Prostate gland (tissue), 2 donors: Measurements from ENCODE around the gene PCDHB11. TPM values are rescaled to one million over a fixed set of nuclear protein-coding genes. Genes with fewer than 3 reads are reported as not detected.
"Not testable (repeated sequence)": the region's sequence is repeated elsewhere in the genome, so short reads cannot be mapped to it uniquely, and the experiment has no call there.

Experiments
- DNase-seq: peaks from one replicate; pipeline ENCODE4 v3.0.0-alpha.2; 2019; ENCODE audit warnings: low spot score
- H3K27ac ChIP-seq, 2 donors: fragments of 200-600 bp; sonication (generic); 2 replicates each; pipeline ENCODE4 v1.5.1; 2017 to 2019
- H3K27me3 ChIP-seq: fragments of 200-600 bp; sonication (generic); replicated peaks from 2 replicates; pipeline ENCODE4 v1.5.1; 2019; ENCODE audit not compliant: insufficient read depth
- H3K36me3 ChIP-seq, 2 donors: fragments of 200-600 bp; sonication (generic); 1 replicate in 1 of 2; 2 replicates in 1 of 2; pipeline versions ENCODE4 v1.5.1 to v1.8.1; 2017 to 2019
- H3K4me1 ChIP-seq: fragments of 200-600 bp; sonication (generic); replicated peaks from 2 replicates; pipeline ENCODE4 v1.5.1; 2019
- H3K4me3 ChIP-seq, 2 donors: fragments of 200-600 bp; sonication (generic); 2 replicates each; pipeline ENCODE4 v1.5.1; 2017 to 2019
- H3K9me3 ChIP-seq: fragments of 200-600 bp; sonication (generic); 2 replicates; pipeline ENCODE4 v1.5.1; 2017
- CTCF ChIP-seq, 4 experiments: fragments of 200-600 bp in 2 of 4; fragments of 450-650 bp in 2 of 4; sonication (generic) in 2 of 4; IDR thresholded peaks; 1 replicate in 3 of 4; 2 replicates in 1 of 4; pipeline ENCODE4 v1.5.1; 2016 to 2019; ENCODE audit warnings: antibody characterized with exemption in 4 of 4, mild to moderate bottlenecking in 2 of 4, moderate library complexity in 2 of 4
- POLR2A ChIP-seq: fragments of 450-650 bp; IDR thresholded peaks from one replicate; pipeline ENCODE4 v1.6.1; 2016; ENCODE audit warnings: antibody characterized with exemption, mild to moderate bottlenecking
- POLR2AphosphoS5 ChIP-seq: sonication (generic); formaldehyde crosslinking; IDR thresholded peaks from one replicate; pipeline ENCODE4 v1.6.1; 2017; ENCODE audit warnings: antibody characterized with exemption
- WGBS: methylation state at CpG from one replicate; pipeline ENCODE4 v1.1.5; 2018; 5-methylcytosine and 5-hydroxymethylcytosine counted together
- intact Hi-C: fragments of 100-400 bp; cut with DNase I; formaldehyde crosslinking; loops from one replicate; pipeline ENCODE4 v1.14.2; 2022
- total RNA-seq, 2 donors: library from RNA; depleted of rRNA; stranded (reverse); fragments of >200 nt; gene quantifications; one replicate each; pipeline ENCODE4 v1.1.0, GENCODE V29; 2016

PCDHB11 gene
- total RNA-seq, 2 donors from 2014 or later = 0.41 to 2.6 TPM

- no peaks in the 10 kb centered on the region for H3K36me3 ChIP-seq
- 6% methylated on average over 15 of the region's 15 CpGs for WGBS
- no peak for DNase-seq
- H3K4me1 ChIP-seq = no peaks in the 10 kb centered on the region
- no peaks in the 10 kb centered on the region for H3K27me3 ChIP-seq
- peaks cover 6% of the 10 kb centered on the region for H3K9me3 ChIP-seq
- no peak overlapping the region for H3K27ac ChIP-seq
- no peak for TF ChIP-seq POLR2A
- TF ChIP-seq CTCF (IDR thresholded peaks at IDR 0.05) = no peak
- intact Hi-C loops = no loop called here
- no peak overlapping the region for H3K4me3 ChIP-seq
Observed at GRCh38 chr5:141234109-141234667, 34.8 kb downstream of the PCDHB11 start.

GRCh38 chr5:141235922-141236321 is 36.5 kb downstream of the PCDHB11 start:
- H3K27me3 ChIP-seq, H3K4me1 ChIP-seq, H3K9me3 ChIP-seq, H3K4me3 ChIP-seq, intact Hi-C loops, H3K36me3 ChIP-seq, H3K27ac ChIP-seq, DNase-seq: not testable (repeated sequence)
- 22% methylated on average over 24 of the region's 40 CpGs for WGBS

- Histone ChIP-seq H3K4me1 (no peaks in the 10 kb centered on the region), H3K27me3 (no peaks in the 10 kb centered on the region), H3K9me3 (peaks cover 9% of the 10 kb centered on the region), H3K36me3 (no peaks in the 10 kb centered on the region), H3K27ac (no peak overlapping the region), H3K4me3 (no peak overlapping the region)
- TF ChIP-seq POLR2AphosphoS5 = no peak
- TF ChIP-seq CTCF (IDR thresholded peaks at IDR 0.05) = no peak
- TF ChIP-seq POLR2A = no peak
- intact Hi-C loops = no loop called here
- WGBS = 19% methylated on average over 29 of the region's 32 CpGs
- no peak for DNase-seq
Observed at GRCh38 chr5:141236516-141237313, 37.3 kb downstream of the PCDHB11 start.

GRCh38 chr5:141241496-141241895 is 42.1 kb downstream of the PCDHB11 start:
- Histone ChIP-seq H3K27me3 (no peaks in the 10 kb centered on the region), H3K27ac (no peak overlapping the region), H3K4me1 (no peaks in the 10 kb centered on the region), H3K36me3 (no peaks in the 10 kb centered on the region), H3K9me3 (peaks cover 9% of the 10 kb centered on the region), H3K4me3 (no peak overlapping the region)
- no peak for DNase-seq
- intact Hi-C loops = no loop called here
- 32% methylated on average over 26 of the region's 43 CpGs for WGBS
- TF ChIP-seq CTCF (IDR thresholded peaks at IDR 0.05) (no peak), POLR2AphosphoS5 (no peak), POLR2A (no peak)

GRCh38 chr5:141245250-141245717 is 45.9 kb downstream of the PCDHB11 start, which contains the start of gene PCDHB15:
TSS of gene PCDHB15 (plus strand) at chr5:141245395. CDS start at chr5:141245579, 184 bp downstream.
- no peaks in the 10 kb centered on the region for H3K27me3 ChIP-seq
- 8% methylated on average over 16 of the region's 16 CpGs for WGBS
- no peaks in the 10 kb centered on the region for H3K36me3 ChIP-seq
- no peak within 1 kb of the TSS for H3K27ac ChIP-seq
- intact Hi-C loops = no loop called here
- H3K9me3 ChIP-seq = no peaks in the 10 kb centered on the region
- no peaks in the 10 kb centered on the region for H3K4me1 ChIP-seq
- DNase-seq = no peak
- H3K4me3 ChIP-seq = no peak within 1 kb of the TSS
- no peak for TF ChIP-seq POLR2A
- TF ChIP-seq POLR2AphosphoS5 = no peak
- TF ChIP-seq CTCF (IDR thresholded peaks at IDR 0.05) = no peak

GRCh38 chr5:141246971-141247370 is 47.5 kb downstream of the PCDHB11 start:
- H3K36me3 ChIP-seq, H3K27me3 ChIP-seq, DNase-seq, H3K4me1 ChIP-seq, intact Hi-C loops, H3K27ac ChIP-seq, H3K9me3 ChIP-seq, H3K4me3 ChIP-seq: not testable (repeated sequence)
- 36% methylated on average over 25 of the region's 42 CpGs for WGBS

- WGBS = 50% methylated on average over 24 of the region's 34 CpGs
- H3K4me3 ChIP-seq, H3K36me3 ChIP-seq, H3K9me3 ChIP-seq, DNase-seq, H3K27me3 ChIP-seq, intact Hi-C loops, H3K27ac ChIP-seq, H3K4me1 ChIP-seq: not testable (repeated sequence)
Observed at GRCh38 chr5:141247434-141247833, 48.0 kb downstream of the PCDHB11 start.
